SK-N-SH treated with all-trans-retinoic acid at 6 μM for 48 hours (cell line): Measurements from ENCODE around the gene NAT16.

Experiments
- ARNTL ChIP-seq: fragments of 450-650 bp; formaldehyde crosslinking; IDR thresholded peaks from 2 replicates; pipeline ENCODE4 v1.5.0; 2020; ENCODE audit warnings: low read depth, mild to moderate bottlenecking, moderate library complexity, borderline replicate concordance
- BACH2 ChIP-seq: fragments of 250-450 bp; sonication (Bioruptor Pico); IDR thresholded peaks from 2 replicates; pipeline ENCODE4 v1.9.0; 2021; ENCODE audit warnings: mild to moderate bottlenecking, borderline replicate concordance
- OSR1 ChIP-seq: fragments of 250-450 bp; sonication (Bioruptor Pico); IDR thresholded peaks from 2 replicates; pipeline ENCODE4 v1.8.0; 2022; ENCODE audit warnings: moderate library complexity, mild to moderate bottlenecking, inconsistent platforms
- SNAI2 ChIP-seq: fragments of 250-450 bp; sonication (Bioruptor Pico); IDR thresholded peaks from 2 replicates; pipeline ENCODE4 v1.5.0; 2020; ENCODE audit warnings: mild to moderate bottlenecking, moderate library complexity
- TSHZ2 ChIP-seq: fragments of 250-450 bp; sonication (Bioruptor Pico); IDR thresholded peaks from 2 replicates; pipeline ENCODE4 v1.5.0; 2020; ENCODE audit warnings: mild to moderate bottlenecking, moderate library complexity

- TF ChIP-seq BACH2 (CRISPR knock-in tag): no peak
- no peak for TF ChIP-seq SNAI2 (CRISPR knock-in tag)
- TF ChIP-seq TSHZ2 (CRISPR knock-in tag): no peak
- no peak for TF ChIP-seq OSR1 (CRISPR knock-in tag)
- TF ChIP-seq ARNTL (CRISPR knock-in tag): no peak
These were observed 9.3 kb downstream of the NAT16 start for GRCh38 chr7:101170617-101171441.
